ENCODE measurements around the gene ATAD1. TPM values are rescaled to one million over a fixed set of nuclear protein-coding genes. Genes with fewer than 3 reads are reported as not detected.

Gene ATAD1
- total and polyA plus RNA-seq, 2 of the 8 experiments (the other 6 are each of a cell fraction or from before 2014, with no cell fraction given): 8.9 to 35.3 TPM

DNA sequence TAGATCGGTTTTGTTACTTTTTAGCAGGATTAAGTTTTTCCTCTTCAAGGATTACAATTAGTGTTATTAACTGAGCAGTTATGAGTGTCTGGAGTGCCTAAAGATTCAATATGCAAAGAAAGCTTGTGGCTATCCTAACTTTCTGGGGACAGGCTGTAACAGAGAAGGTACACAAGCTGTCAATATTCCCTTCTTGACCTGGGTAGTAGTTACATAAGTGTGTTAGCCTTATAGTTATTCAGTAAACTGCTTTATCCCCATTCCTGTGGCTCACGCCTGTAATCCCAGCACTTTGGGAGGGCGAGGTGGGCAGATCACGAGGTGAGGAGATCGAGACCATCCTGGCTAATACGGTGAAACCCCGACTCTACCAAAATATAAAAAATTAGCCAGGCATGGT lies 31.6 kb downstream of the ATAD1 start:
- Histone ChIP-seq H3K27me3 (replicated peaks in 1 of 4; ENCODE audit: control insufficient read depth in 3 of 4, extremely low read depth in 1 of 4, insufficient read depth in 3 of 4, low read length in 3 of 4) (no peaks in the 10 kb centered on the region), H3K4me3 (ENCODE audit: extremely low read depth in 1 of 4, insufficient read depth in 2 of 4, low read depth in 3 of 4, low read length in 4 of 4) (no peak overlapping the region), H2BK5ac (ENCODE audit: low read depth, low read length) (no peak overlapping the region), H3K9ac (replicated peaks in 1 of 4; ENCODE audit: extremely low read depth in 1 of 4, low read depth in 3 of 4, low read length in 3 of 4) (no peak overlapping the region), H3K27ac (ENCODE audit: low read depth, low read length) (no peak overlapping the region), H3K36me3 (ENCODE audit: control insufficient read depth in 2 of 4, insufficient read depth in 4 of 4, low read length in 3 of 4) (peaks cover 0 to 44% (median 8%) of the 10 kb centered on the region in 4 experiments; a peak in 4 of 8 replicates), H2BK120ac (replicated peaks; ENCODE audit: low read depth, low read length) (no peak overlapping the region), H2BK12ac (ENCODE audit: low read depth, low read length) (no peak overlapping the region), H2BK15ac (ENCODE audit: low read length) (no peak overlapping the region), H4K91ac (replicated peaks; ENCODE audit: insufficient read length, low read length) (no peak overlapping the region), H3K14ac (ENCODE audit: insufficient read length) (no peak overlapping the region), H4K8ac (ENCODE audit: extremely low read depth, insufficient read depth, low read length) (no peak overlapping the region), H3K9me3 (ENCODE audit: insufficient read depth in 2 of 2, low read depth in 1 of 2, low read length in 1 of 2) (no peaks in the 10 kb centered on the region), H2BK20ac (ENCODE audit: low read length) (no peak overlapping the region), H3K79me1 (ENCODE audit: low read depth, low read length) (no peaks in the 10 kb centered on the region), H2AK5ac (ENCODE audit: low read depth, low read length) (no peak overlapping the region), H3K4ac (replicated peaks; ENCODE audit: insufficient read length, low read depth, low read length) (no peak overlapping the region), H4K20me1 (replicated peaks in 1 of 2; ENCODE audit: control insufficient read depth in 1 of 2, insufficient read depth in 2 of 2, low read length in 2 of 2) (no peaks in the 10 kb centered on the region), H3K23ac (ENCODE audit: insufficient read length) (no peak overlapping the region), H3K79me2 (ENCODE audit: control insufficient read depth in 1 of 2, insufficient read depth in 2 of 2, low read length in 2 of 2) (no peaks in the 10 kb centered on the region), H3K4me1 (replicated peaks in 1 of 4; ENCODE audit: control insufficient read depth in 3 of 4, insufficient read depth in 4 of 4, low read length in 3 of 4) (no peaks in the 10 kb centered on the region), H4K5ac (ENCODE audit: insufficient read length, low read depth, low read length) (no peak overlapping the region), H3K56ac (replicated peaks; ENCODE audit: insufficient read length, low read depth, low read length) (no peak overlapping the region), H3K23me2 (ENCODE audit: low read depth, low read length) (no peaks in the 10 kb centered on the region), H3K18ac (ENCODE audit: extremely low read depth, low read length) (no peak overlapping the region), H2AFZ (ENCODE audit: low read length) (no peak overlapping the region), H3K4me2 (ENCODE audit: insufficient read depth in 1 of 2, low read depth in 2 of 2, low read length in 2 of 2) (no peak overlapping the region)
- DNase-seq (ENCODE audit: low read depth in 1 of 2, low spot score in 2 of 2) (no peak), FAIRE-seq (no peak)
- ChIA-PET CTCF (ENCODE audit: partially characterized antibody) (interaction anchor here (0.9 kb wide), 1 partner anchor 9 kb away, joined by 4 read pairs; no protein-coding TSS in a partner anchor), POLR2A (ENCODE audit: partially characterized antibody) (interaction anchor here (1.2 kb wide), 1 partner anchor 32 kb away, joined by 3 read pairs; the partner anchor contains the start of gene ATAD1)
- 96% methylated on average over 7 of the region's 7 CpGs; no CpG with 5 or more reads in 1 of the 2 experiments for WGBS, 2 experiments (ENCODE audit: extremely low coverage in 1 of 2, insufficient coverage in 1 of 2, insufficient read length in 1 of 2, insufficient replicate concordance in 2 of 2, low coverage in 1 of 2, low lambda C conversion rate in 2 of 2, missing lambda C conversion rate in 1 of 2)
- TF ChIP-seq KDM5A (IDR thresholded peaks at IDR 0.05; ENCODE audit: low read length): no peak
- TF ChIP-seq HDAC2 (IDR thresholded peaks at IDR 0.05; ENCODE audit: borderline replicate concordance in 1 of 2, low read depth in 2 of 2, low read length in 2 of 2): no peak
- no peak for TF ChIP-seq RXRA (IDR thresholded peaks at IDR 0.05; ENCODE audit: insufficient read depth, low read depth, low read length)
- no peak for TF ChIP-seq MAFK (IDR thresholded peaks at IDR 0.05; ENCODE audit: low read depth, low read length)
- no peak for TF ChIP-seq PHF8 (conservative IDR thresholded peaks at IDR 0.05; ENCODE audit: low read depth, low read length)
- TF ChIP-seq, protein P1, sequence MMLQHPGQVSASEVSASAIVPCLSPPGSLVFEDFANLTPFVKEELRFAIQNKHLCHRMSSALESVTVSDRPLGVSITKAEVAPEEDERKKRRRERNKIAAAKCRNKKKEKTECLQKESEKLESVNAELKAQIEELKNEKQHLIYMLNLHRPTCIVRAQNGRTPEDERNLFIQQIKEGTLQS (IDR thresholded peaks at IDR 0.05; ENCODE audit: insufficient read depth, low read depth, low read length): no peak
- TF ChIP-seq SP4 (IDR thresholded peaks at IDR 0.05; ENCODE audit: low read length): no peak
- TF ChIP-seq TCF12 (IDR thresholded peaks at IDR 0.05; ENCODE audit: low read depth, low read length): no peak
- no peak for TF ChIP-seq CREB1 (IDR thresholded peaks at IDR 0.05)
- TF ChIP-seq POU5F1 (IDR thresholded peaks at IDR 0.05; ENCODE audit: low read depth, low read length): no peak
- no peak for TF ChIP-seq POLR2AphosphoS5 (IDR thresholded peaks at IDR 0.05; ENCODE audit: low read depth, low read length)
- TF ChIP-seq CBX5 (IDR thresholded peaks at IDR 0.05; ENCODE audit: low read depth, low read length): no peak

Measured in H1 (cell line).